Activated CD8-positive, alpha-beta memory T cell treated with anti-CD3 and anti-CD28 coated beads for 48 hours (primary cell): ENCODE data around the gene ZBTB7B.
"Not testable (repeated sequence)": the region's sequence is repeated elsewhere in the genome, so short reads cannot be mapped to it uniquely, and the experiment has no call there.

Experiments
- DNase-seq, 3 experiments: peaks; one replicate each; pipeline ENCODE4 v3.0.0-alpha.2; 2020; ENCODE audit warnings: low read depth in 2 of 3, low spot score in 2 of 3

Gene ZBTB7B

DNA sequence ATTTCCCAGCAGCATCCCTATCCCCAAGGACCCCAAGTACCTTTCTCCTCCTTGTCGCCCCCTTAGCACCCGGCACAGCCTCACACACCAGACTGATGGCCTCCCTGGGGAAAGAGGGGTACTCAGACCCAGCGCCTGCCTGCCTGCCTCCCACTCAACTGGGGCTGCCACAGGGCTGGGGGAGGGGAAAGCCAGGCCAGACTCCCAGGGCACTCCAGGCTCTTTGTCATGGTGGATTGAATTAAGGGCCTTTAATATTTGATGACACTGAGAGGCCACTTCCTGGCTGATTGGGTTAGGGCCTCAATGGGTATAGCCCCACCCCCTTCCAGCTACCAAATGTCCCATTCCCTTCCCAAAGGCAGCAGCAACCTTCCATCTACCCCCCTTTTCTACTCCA, 33.9 kb upstream of the ZBTB7B start:
- no peak for DNase-seq

GRCh38 chr1:154969246-154969645, 33.4 kb upstream of the ZBTB7B start:
- DNase-seq: no peak

- DNase-seq: no peak
These were observed 32.6 kb upstream of the ZBTB7B start for GRCh38 chr1:154969860-154970452.

GRCh38 chr1:154970631-154971340, 31.8 kb upstream of the ZBTB7B start, which contains the start of gene SHC1:
TSS of gene SHC1 (minus strand) at chr1:154970747. CDS start at chr1:154970526, 221 bp downstream.
- DNase-seq: no peak

GRCh38 chr1:154971341-154971998, 31.1 kb upstream of the ZBTB7B start:
- no peak for DNase-seq

DNA sequence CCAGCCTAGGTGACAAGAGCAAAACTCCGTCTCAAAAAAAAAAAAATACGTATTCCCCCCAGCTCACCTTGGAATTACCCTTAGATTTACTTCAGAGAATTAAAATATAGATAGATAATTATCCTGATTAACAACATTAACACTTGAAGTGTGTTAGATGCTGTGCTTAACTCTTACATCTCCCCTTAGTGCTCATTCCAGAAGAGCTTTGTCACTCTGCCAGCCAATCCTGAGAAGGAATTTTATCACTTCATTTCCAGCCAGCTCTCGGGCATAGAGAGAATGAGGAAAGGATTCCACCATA, 30.4 kb upstream of the ZBTB7B start:
- DNase-seq: no peak

GRCh38 chr1:154972517-154973343, 29.9 kb upstream of the ZBTB7B start:
- no peak for DNase-seq

GRCh38 chr1:154973344-154974101, 29.1 kb upstream of the ZBTB7B start:
- DNase-seq: peak; percentile 76 to 94 (median 89)

DNA sequence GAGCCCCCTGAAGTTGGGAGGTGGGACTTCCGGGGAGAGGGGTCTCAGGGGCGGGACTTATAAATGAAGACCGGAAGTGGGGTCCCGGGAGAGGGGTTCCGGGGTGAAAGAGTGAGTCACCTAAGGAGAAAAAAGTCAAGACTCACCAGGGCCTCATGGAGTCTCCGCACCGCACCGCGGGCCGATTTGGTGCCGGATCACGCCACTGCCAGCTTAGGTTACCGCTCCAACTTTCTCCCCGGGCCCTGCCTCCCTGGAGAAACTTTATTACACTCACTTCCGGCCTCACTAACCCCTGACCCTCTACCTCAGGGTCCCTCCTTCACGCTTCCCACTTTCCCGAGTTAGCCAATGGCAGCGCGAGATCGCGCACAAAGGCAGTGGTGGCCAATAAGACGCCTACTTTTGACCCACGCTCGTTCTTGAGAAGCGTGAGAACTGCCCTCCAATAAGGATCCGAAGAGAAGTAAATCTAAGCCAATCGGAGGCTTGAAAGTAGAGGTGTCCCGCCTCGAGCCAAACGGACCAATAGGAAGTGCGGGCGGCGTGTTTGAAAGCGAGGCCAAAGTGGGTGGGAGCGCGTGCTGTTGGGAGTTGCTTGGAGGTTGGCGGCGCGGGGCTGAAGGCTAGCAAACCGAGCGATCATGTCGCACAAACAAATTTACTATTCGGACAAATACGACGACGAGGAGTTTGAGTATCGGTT, 28.3 kb upstream of the ZBTB7B start, which contains the start of gene CKS1B:
Gene CKS1B (plus strand): TSS at position 580 of the 706 bp plus-strand sequence. CDS start 65 bp downstream, at position 645.
- peak; percentile 66 to 86 (median 85) for DNase-seq

DNA sequence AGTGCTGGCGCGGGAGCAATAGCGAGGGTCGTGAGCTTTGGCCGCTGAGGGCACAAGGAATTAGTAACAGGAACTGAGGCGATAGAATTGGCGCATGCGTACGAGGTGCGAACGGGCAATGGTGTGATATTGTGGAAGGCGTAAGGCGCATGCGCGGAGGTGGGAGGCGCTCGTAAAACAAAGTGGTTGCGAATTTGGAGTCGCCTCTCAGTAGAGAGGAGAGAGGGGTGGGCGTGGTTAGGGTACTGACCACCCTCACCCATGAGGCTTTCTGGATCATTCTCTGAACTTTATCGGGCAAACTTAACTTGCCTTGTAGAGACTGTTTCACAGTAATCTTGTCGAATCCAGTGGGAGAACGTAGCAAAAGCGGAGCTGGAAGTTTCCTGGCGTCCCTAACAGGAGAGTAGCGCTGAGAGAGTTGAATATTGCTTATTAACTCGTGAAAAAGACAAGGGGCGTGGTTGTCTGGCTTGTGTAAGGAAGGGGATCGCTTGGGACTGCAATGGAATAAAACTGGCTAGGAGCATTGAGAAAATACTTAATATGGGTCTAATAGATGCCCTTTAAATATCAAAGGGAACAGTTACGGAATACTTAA, 27.7 kb upstream of the ZBTB7B start:
- DNase-seq: peak; percentile 89 to 91 (median 90)

- peak; percentile 47 to 58 (median 57) for DNase-seq
These were observed 27.1 kb upstream of the ZBTB7B start for GRCh38 chr1:154975409-154976059.

- DNase-seq: not testable (repeated sequence)
These were observed 24.8 kb upstream of the ZBTB7B start for GRCh38 chr1:154977762-154978161.

DNA sequence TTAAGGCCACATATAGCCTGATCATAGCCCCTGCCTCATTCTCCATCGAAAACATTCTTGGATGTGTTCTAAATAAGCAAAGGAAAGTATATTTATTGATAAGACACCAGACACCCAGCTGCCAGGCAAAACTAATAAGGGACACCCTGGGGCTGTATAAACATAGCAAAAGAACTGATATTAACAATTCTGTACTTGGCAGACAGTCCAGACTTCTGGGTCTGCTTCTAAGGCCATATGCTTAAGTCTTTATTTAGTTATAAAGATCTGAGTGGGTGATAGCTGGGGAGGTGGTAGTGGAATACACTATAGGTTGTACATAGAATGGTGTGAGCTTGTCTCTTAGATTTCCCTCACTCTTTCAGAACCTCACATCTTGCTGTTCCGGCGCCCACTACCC, 24.2 kb upstream of the ZBTB7B start:
- DNase-seq: no peak

DNA sequence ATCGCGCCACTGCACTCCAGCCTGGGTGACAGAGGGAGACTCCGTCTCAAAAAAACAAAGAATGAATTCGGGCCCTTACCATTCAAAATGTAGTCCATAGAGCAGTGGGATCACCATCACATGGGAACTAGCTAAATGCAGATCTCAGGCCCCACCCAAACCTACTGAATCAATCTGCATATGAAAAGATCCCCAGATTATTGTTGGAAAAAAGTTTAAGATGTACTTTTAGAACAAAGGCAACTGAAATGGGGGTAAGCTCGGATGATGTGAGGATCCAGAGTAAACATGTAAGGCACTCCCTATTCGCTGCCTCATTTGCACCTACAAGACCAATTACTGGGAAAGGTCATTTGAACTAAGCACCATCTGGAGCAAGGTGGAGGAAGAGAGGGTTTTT, 20.3 kb upstream of the ZBTB7B start:
- no peak for DNase-seq

GRCh38 chr1:154982897-154983648, 19.5 kb upstream of the ZBTB7B start, which contains the start of gene FLAD1:
TSS of gene FLAD1 (plus strand) at chr1:154983344. CDS start at chr1:154983695, 351 bp downstream.
- DNase-seq: peak; percentile 84 to 87 (median 86)

- no peak for DNase-seq
These were observed 18.7 kb upstream of the ZBTB7B start for GRCh38 chr1:154983776-154984466.

- not testable (repeated sequence) for DNase-seq
These were observed 15.9 kb upstream of the ZBTB7B start for GRCh38 chr1:154986736-154987135.

DNA sequence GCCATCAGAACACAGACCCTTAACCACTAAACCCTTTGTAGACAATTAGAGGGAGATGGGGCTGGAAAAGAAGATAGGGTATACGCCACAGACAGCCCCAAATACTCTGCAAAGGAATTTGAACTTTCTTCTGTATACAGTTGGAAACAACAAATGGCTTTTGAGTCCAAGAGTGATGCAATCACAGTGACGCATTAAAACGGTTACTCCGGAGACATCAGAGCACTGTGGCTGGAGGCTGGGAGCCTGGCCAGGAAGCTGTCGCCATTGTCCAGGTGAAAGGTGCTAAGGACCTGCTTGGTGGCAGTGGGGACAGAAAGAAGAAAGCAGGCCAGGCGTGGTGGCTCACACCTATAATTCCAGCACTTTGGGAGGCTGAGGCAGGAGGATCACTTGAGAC, 15.3 kb upstream of the ZBTB7B start:
- no peak for DNase-seq
